ENCODE data around the gene MINDY4. TPM values are rescaled to one million over a fixed set of nuclear protein-coding genes. Genes with fewer than 3 reads are reported as not detected.

The MINDY4 gene
- polyA plus RNA-seq, 1 experiment = 1.8 TPM

DNA sequence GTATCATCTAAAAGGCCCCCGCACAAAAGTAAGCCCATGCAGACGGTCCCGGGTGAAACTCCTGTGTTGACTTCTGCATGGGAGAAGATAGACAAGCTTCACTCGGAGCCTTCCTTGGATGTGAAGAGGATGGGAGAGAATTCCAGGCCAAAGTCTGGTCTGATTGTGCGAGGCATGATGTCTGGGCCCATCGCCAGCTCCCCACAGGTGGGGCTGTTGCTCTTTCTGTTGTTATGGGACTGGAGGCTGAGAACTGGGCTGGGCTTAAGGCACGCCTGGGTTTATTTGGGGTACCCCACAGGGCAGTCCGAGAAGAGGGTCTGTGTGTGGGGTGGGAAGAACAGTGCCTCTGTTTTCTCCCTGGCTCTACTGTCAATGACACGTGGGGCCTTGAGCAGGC, 14.6 kb downstream of the MINDY4 start:
- H3K4me3 ChIP-seq (ENCODE audit: low read depth, low read length) = no peak overlapping the region
- ChIA-PET CTCF (interaction anchor here (2.9 kb wide), 1 partner anchor 337 kb away, joined by 10 read pairs; no protein-coding TSS in a partner anchor), POLR2A (no interaction called here)
- no peaks in the 10 kb centered on the region for H3K27me3 ChIP-seq (ENCODE audit: control insufficient read depth, insufficient read depth, low read length)
- TF ChIP-seq CTCF (IDR thresholded peaks at IDR 0.05; ENCODE audit: low read depth, low read length) = no peak
- H3K9me3 ChIP-seq (ENCODE audit: control insufficient read depth, insufficient read depth, low read length) = no peaks in the 10 kb centered on the region
- no peak overlapping the region for H3K27ac ChIP-seq (ENCODE audit: low read depth, low read length)
- DNase-seq (ENCODE audit: low read depth, low spot score) = no peak

DNA sequence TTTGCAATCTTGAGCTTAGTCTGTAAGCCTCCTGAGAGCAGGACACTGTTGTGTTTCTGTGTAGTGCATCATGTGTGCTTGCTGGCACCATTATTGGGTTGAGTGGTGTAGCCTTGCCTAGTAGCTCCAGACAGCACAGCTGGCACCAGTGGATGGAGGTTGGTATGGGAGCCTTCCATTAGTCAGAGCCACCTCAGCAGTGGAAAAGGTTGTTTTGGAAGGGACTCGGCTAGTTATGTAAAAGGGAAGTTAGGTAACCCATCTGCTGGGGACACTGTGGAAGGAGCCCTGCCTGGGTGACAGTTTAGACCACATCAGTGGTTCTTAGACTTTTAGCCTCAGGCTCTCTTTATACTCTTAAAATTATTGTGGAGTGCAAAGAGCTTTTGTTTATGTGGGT, 16.3 kb downstream of the MINDY4 start:
- H3K27ac ChIP-seq (ENCODE audit: low read depth, low read length) = no peak overlapping the region
- no peaks in the 10 kb centered on the region for H3K9me3 ChIP-seq (ENCODE audit: control insufficient read depth, insufficient read depth, low read length)
- DNase-seq (ENCODE audit: low read depth, low spot score) = no peak
- ChIA-PET CTCF (interaction anchor here (2.9 kb wide), 1 partner anchor 335 kb away, joined by 10 read pairs; no protein-coding TSS in a partner anchor), POLR2A (no interaction called here)
- TF ChIP-seq CTCF (IDR thresholded peaks at IDR 0.05; ENCODE audit: low read depth, low read length) = no peak
- no peak overlapping the region for H3K4me3 ChIP-seq (ENCODE audit: low read depth, low read length)
- H3K27me3 ChIP-seq (ENCODE audit: control insufficient read depth, insufficient read depth, low read length) = no peaks in the 10 kb centered on the region

DNA sequence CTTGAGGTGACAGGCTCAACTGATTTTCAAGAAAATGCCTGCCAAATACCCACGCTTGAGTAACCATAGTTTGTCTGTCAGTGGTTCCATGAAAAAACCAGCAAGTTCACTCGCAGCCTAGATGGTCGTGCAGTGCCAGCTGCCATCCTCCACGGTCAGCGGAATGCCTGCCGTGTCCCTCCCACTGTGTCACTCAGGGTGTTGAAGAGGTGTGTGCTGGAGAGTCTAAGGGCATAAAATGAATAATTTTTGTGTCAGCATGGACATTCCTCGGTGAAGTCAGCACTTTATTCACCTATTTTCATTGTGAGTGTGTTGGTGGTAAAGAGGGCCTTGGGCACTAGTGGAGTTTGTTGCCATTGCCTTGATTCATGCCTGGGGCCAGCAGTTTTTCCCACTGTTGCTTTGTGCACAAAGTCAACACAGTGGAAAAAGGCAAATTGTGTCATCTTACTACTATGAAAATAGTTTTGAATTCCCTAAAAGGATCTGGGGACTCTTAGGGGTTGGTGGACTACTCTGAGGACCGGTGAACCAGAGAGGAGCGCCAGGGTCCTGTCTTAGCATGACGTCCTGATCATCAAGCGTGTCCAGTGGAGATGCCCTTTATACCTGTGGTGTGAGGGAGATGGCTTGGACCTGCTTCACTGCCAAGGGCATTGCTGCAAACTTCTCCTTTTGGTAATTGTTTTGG, 17.6 kb downstream of the MINDY4 start:
- TF ChIP-seq CTCF (IDR thresholded peaks at IDR 0.05; ENCODE audit: low read depth, low read length) = no peak
- ChIA-PET POLR2A (interaction anchor here (0.6 to 0.9 kb wide), 2 partner anchors 22 to 38 kb away, joined by 3 to 4 read pairs; no protein-coding TSS in a partner anchor), CTCF (interaction anchor here (2.9 kb wide), 1 partner anchor 334 kb away, joined by 10 read pairs; no protein-coding TSS in a partner anchor)
- Histone ChIP-seq H3K27ac (ENCODE audit: low read depth, low read length) (peak overlapping the region; percentile 49), H3K4me3 (ENCODE audit: low read depth, low read length) (no peak overlapping the region), H3K9me3 (ENCODE audit: control insufficient read depth, insufficient read depth, low read length) (no peaks in the 10 kb centered on the region), H3K27me3 (ENCODE audit: control insufficient read depth, insufficient read depth, low read length) (no peaks in the 10 kb centered on the region)
- no peak for DNase-seq (ENCODE audit: low read depth, low spot score)

DNA sequence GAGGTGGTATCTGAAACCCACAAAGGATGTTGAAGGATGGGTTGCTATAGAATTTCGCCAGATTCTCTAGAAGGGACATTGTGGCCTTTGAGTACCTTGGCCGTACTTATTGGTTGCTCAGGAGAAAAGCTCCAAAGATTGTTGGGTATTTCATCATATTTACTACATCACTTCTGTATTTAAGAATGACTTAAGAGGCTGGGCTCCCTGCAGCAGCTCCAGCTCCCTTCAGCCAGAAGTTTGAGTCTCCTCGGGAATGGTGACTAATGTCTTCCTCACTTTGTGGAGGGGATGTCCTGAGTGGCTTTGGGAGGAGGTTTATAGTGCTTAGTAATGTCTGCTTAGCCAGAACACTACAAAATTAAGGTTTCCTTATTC, 18.1 kb downstream of the MINDY4 start:
- no peak for DNase-seq (ENCODE audit: low read depth, low spot score)
- CTCF ChIA-PET = no interaction called here
- H3K4me3 ChIP-seq (ENCODE audit: low read depth, low read length) = no peak overlapping the region
- no peak for TF ChIP-seq CTCF (IDR thresholded peaks at IDR 0.05; ENCODE audit: low read depth, low read length)
- H3K9me3 ChIP-seq (ENCODE audit: control insufficient read depth, insufficient read depth, low read length) = no peaks in the 10 kb centered on the region
- peak overlapping the region; percentile 49 for H3K27ac ChIP-seq (ENCODE audit: low read depth, low read length)
- H3K27me3 ChIP-seq (ENCODE audit: control insufficient read depth, insufficient read depth, low read length) = no peaks in the 10 kb centered on the region
- POLR2A ChIA-PET = interaction anchor here (0.6 to 0.9 kb wide), 2 partner anchors 22 to 39 kb away, joined by 3 to 4 read pairs; no protein-coding TSS in a partner anchor

- Histone ChIP-seq H3K27me3 (ENCODE audit: control insufficient read depth, insufficient read depth, low read length) (no peaks in the 10 kb centered on the region), H3K27ac (ENCODE audit: low read depth, low read length) (no peak overlapping the region), H3K9me3 (ENCODE audit: control insufficient read depth, insufficient read depth, low read length) (no peaks in the 10 kb centered on the region), H3K4me3 (ENCODE audit: low read depth, low read length) (no peak overlapping the region)
- DNase-seq (ENCODE audit: low read depth, low spot score) = no peak
- ChIA-PET CTCF (interaction anchor here (1.2 to 1.5 kb wide), 3 partner anchors 49 to 344 kb away, joined by 4 to 5 read pairs (median 4); no protein-coding TSS in a partner anchor), POLR2A (no interaction called here)
- TF ChIP-seq CTCF (IDR thresholded peaks at IDR 0.05; ENCODE audit: low read depth, low read length) = no peak
Measured at GRCh38 chr7:30790356-30790755, 19.1 kb downstream of the MINDY4 start.
